NCI-H1694 treated with DMSO at 0.1 percent for 48 hours (cell line): Measurements from ENCODE around the gene SORCS1.

Experiments
- DNase-seq: peaks from one replicate; lab custom pipeline; 2025; lab: John Stamatoyannopoulos, UW

SORCS1 gene

GRCh38 chr10:107163881-107164861 is at the start of gene SORCS1:
TSS of gene SORCS1 (minus strand) at chr10:107164706.
- DNase-seq, result no peak

DNA sequence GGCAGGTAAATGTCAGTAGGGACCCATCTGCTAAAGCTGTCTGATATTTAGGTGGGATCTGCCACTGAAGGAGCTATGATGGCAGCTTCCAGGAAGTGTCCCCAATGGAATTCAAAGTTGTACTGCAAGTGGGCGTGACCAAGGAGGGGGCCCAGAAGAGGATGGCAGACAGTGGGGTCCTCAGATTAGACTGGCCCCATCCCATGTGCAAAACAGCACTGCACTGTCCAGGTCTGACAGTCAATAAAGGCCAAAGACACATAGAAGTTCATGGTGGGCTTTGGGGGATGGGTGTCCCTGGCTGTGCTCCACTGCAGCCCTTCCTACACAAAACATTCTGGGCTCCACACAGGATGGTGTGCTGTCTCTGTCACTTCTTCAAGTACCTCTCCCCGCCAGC is 49.8 kb upstream of the SORCS1 start:
- no peak for DNase-seq

- no peak for DNase-seq
Observed at GRCh38 chr10:107213861-107214260, 49.4 kb upstream of the SORCS1 start.

DNA sequence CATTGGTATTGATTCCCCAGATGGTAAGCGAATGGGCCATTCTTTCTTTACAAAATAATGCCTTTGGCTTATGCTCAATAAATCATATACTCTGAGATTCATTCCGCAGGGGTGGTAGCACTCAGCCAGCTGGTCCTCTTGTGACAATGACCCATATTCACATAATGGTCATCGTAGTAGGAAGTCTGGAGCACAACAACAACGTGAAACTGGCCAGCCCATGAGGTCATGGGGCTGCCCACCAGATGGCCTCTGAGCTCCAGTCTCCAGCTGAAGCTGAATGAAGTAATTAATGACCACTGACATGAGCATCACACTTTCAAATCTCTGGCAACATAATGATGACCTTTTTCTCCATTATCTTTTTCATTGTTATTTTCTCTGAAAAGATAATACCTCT is 42.3 kb upstream of the SORCS1 start:
- DNase-seq, result no peak

DNA sequence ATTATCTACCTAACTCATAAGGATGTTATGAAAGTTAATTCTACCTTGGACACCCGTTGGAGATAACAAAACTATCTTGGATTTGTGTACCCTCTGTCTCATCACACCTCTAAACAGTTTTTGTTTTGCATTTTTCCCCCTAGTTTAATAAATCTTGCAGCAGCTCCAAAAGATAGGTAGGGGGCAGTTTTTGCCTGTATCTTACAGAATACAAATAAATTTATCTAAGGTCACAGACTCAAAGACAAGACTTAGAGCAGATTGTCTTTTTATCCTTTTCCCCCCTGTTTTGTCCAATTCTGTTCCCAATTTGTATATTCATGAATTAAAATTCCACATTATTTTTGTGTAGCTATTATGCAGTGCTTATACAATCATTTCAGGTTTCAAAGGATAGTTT is 5.0 kb upstream of the SORCS1 start:
- no peak for DNase-seq

- DNase-seq, result no peak
Observed at GRCh38 chr10:107168738-107169137, 4.2 kb upstream of the SORCS1 start.

- DNase-seq, result no peak
Observed at GRCh38 chr10:107166403-107166802, 1.9 kb upstream of the SORCS1 start.

- no peak for DNase-seq
Observed at GRCh38 chr10:107164992-107165391, 486 bp upstream of the SORCS1 start.

DNA sequence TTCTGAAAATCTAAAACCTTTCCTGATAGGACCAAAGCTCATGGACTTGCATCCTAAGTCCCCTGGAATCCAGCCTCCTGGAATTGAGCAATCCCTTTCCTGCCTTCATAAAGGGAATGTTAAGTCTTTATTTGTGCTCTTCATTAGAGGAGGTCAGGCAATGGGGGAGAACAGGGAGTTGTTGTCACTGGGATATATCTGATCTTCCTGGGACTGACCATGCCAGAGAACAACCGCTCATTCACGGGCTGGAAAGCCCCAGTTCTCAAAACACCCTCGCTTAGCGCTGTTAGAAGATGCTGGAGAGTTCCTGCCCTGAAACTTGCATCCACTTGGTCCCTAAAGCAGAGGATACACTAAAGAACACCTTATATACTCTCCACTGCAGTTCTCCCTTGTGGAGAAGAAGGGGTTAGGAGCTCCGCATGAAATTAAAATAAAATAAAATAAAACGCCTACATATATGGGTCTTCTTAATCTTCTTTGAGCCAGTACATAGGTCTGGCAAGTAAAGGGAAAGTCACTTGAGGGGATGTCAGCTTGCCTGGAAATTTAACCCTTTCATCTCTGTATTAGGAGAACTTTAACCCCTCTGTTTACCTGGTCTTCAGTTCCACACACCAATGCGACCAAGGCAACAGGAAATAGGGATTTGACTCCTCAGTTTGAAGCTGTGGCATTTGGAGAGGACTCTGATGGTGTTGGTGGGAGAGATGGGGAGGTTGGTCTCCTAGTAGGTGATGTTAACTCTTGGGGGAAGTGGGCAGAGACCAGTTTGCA is 1.2 kb downstream of the SORCS1 start:
- DNase-seq, result no peak

- no peak for DNase-seq
Observed at GRCh38 chr10:107160866-107161265, 3.6 kb downstream of the SORCS1 start.

GRCh38 chr10:107159871-107160270 is 4.6 kb downstream of the SORCS1 start:
- no peak for DNase-seq

DNA sequence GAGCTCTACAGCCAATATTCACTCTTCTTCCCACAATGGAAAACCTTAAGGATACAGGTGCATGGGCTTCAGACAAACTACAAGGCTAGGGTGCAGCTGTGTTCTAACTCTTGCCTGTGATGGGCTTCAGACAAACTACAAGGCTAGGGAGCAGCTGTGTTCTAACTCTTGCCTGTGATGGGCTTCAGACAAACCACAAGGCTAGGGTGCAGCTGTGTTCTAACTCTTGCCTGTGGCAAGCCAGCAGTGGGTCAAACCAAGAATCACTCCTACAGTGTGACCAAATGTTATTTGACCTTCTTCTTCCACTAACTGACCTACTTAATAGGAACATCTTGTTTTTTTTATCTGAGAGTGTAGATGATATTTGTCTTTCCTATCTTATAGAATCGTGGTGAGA is 7.4 kb downstream of the SORCS1 start:
- no peak for DNase-seq

DNA sequence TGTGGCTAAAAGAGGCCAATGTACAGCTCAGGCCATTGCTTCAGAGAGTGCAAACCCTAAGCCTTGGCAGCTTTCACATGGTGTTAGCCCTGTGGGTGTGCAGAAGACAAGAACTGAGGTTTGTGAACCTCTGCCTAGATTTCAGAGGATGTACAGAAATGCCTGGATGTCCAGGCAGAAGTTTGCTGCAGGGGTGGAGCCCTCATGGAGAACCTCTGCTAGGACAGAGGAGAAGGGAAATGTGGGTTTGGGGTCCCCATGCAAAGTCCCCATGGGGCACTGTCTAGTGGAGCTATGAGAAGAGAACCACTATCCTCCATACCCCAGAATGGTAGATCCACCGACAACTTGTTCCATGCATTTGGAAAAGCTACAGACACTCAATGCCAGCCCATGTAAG is 12.4 kb downstream of the SORCS1 start:
- DNase-seq, result no peak

GRCh38 chr10:107148906-107149305 is 15.6 kb downstream of the SORCS1 start:
- DNase-seq, result no peak

DNA sequence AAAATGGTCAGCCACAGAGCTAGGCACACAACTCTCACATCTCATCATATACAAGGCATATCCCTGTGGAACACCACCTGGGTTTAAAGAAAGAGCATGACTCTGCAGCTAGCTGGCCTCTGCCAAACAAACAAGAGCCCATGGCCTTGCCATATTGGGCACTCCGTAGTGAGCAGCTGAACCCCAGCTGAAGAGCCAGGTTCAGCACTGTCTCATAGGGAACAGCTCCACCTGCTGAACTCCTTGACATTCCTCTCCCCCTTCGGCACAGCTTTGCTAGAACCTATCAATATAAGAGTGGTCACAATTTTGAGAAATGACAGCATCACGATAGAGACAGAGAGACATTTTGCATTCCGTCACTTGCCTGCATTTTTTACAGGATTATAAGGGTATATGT is 20.0 kb downstream of the SORCS1 start:
- no peak for DNase-seq

DNA sequence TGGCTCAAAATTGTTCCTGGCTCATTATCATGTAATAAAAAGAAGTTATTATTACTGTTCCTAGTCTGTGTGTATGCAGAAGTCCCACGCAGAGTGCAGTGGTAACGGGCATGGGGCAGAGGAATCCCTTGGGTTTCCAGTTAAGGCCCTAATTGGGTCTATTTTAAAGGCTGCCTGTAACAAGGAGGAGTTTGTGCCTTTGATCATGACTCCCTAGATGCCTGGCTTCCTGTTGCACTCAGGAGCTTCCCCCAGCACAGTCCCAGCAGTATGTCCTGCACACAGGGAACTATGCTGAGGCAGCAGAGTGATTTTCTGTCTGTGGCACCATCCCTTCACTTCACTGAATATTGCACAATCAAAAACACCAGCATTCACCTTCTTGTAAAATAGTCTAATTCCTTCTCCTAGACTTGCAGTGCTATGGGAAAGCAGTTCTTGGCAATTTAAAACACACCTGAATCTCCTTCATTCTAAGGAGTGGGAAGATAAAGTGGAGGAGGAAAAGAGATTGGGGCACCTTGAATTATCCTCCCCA is 22.9 kb downstream of the SORCS1 start:
- DNase-seq, result no peak

DNA sequence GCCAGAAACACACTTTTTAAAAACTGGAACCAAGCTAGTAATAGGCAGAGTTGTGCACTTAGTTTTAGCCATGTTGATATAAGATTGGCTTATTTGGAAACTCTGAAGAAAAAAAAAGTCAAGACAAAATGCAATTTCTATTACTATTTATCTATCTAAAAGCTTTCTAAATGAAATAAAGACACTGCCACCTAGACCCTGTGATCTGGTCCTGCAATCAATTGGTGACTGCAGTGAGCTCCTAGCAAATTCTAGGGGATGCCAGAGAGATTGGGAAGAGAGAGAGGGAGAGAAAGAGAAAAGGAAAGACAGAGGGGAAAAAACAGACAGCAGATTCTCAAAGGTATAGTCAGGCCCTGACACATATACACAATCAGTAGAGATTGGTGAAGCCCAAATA is 25.3 kb downstream of the SORCS1 start:
- DNase-seq, result no peak

- DNase-seq, result no peak
Observed at GRCh38 chr10:107133656-107134055, 30.9 kb downstream of the SORCS1 start.

- DNase-seq, result no peak
Observed at GRCh38 chr10:107129000-107129399, 35.5 kb downstream of the SORCS1 start.

GRCh38 chr10:107126512-107127065 is 37.9 kb downstream of the SORCS1 start:
- DNase-seq, result no peak

DNA sequence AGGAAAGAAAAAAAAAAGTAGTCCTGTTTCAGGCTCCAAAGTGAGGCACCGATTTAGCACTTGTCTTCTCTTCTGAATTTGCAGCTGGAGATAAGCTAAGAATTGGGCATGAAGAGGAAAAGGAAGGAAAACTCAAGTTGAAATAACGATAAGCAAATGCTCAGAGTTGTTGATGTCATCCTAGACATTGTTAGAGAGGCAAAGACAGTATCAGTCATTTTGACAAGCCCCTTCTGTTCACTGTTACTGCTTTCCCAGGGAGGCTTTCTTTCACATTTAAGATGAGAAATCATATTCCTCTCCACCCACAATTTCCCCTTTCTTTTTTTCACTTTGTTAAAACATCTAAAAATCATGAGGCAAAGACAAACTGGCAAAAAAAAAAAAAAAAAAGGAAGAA is 41.8 kb downstream of the SORCS1 start:
- DNase-seq, result no peak

DNA sequence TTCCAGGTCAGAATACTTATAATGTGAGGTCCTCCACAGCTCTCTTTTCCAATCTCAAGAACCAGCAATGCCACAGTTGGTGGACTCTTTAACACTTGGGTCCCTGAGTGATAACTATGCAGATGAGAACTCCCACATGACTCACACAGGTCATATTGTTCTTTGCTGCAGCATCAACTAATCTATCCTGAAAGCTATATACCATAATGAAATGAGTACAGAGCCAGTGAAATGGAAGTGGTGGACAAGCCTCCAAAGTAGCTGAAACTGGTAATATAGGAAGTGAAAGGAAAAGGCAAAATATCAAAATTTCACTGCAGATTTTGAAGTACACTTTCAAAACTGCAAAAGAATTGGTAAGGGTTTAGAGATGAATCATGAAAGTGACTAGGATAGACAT is 45.6 kb downstream of the SORCS1 start:
- DNase-seq, result no peak
